ENCODE measurements around the gene TRIM22.

The TRIM22 gene

DNA sequence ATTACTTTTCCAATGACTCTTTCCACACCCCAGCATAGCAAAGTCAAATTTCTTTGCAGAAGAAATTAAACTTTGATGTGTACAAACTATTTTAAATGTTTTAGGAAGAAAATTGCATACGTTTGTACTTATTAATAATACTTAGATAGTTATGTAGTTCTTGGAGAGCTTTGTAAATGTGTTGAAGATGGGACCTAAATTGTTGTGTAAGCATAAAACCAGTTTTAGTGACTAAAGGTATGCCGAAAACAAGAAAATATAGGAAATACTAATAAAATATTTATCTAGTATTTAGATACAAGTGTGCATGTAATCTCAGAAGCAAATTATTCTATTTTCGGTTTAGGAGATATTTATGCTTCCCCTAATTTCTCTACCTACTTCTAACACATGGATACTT, 60.2 kb downstream of the TRIM22 start:
- H3K4me1 ChIP-seq (ENCODE audit: insufficient read depth, low read length) = no peaks in the 10 kb centered on the region

DNA sequence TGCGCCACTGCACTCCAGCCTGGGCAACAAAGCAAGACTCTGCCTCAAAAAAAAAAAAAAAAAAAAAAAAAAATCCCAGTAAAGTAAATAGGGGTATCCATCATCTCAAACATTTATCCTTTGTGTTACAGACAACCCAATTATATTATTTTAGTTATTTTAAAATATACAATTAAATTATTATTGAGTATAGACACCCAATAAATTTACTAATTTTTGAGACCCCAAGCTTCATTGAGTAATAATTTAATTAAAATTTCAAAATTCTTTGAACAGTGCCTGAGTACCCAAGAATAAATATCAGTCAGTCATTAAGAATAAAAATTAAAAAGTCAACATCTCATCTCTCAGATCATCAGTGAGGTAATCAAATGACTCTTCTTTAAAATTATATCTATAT, 64.4 kb downstream of the TRIM22 start, which contains the start of gene OR52N4:
OR52N4 (plus strand) TSS at position 301 of the 400 bp plus-strand sequence. CDS start 498 bp downstream, outside the sequence.
- Histone ChIP-seq H3K9ac (ENCODE audit: low read length) (no peak within 1 kb of the TSS), H3K27ac (ENCODE audit: low read depth, low read length) (no peak within 1 kb of the TSS), H3K36me3 (ENCODE audit: insufficient read depth, low read length) (no peaks in the 10 kb centered on the region), H3K4me3 (ENCODE audit: low read depth in 1 of 2, low read length in 2 of 2) (no peak within 1 kb of the TSS), H3K27me3 (ENCODE audit: control insufficient read depth in 1 of 2, insufficient read depth in 2 of 2, low read length in 2 of 2) (no peaks in the 10 kb centered on the region), H3K4me1 (ENCODE audit: insufficient read depth, low read length) (no peaks in the 10 kb centered on the region), H3K9me3 (ENCODE audit: low read length) (no peaks in the 10 kb centered on the region)

More for the DNA sequence above, 60.2 kb downstream of the TRIM22 start:
- no peaks in the 10 kb centered on the region for H3K27me3 ChIP-seq (ENCODE audit: control insufficient read depth in 1 of 2, insufficient read depth in 2 of 2, low read length in 2 of 2)
- H3K4me3 ChIP-seq (ENCODE audit: low read depth in 1 of 2, low read length in 2 of 2) = no peak overlapping the region
- H3K36me3 ChIP-seq (ENCODE audit: insufficient read depth, low read length) = no peaks in the 10 kb centered on the region
- no peak overlapping the region for H3K27ac ChIP-seq (ENCODE audit: low read depth, low read length)
- no peaks in the 10 kb centered on the region for H3K9me3 ChIP-seq (ENCODE audit: low read length)
- no peak overlapping the region for H3K9ac ChIP-seq (ENCODE audit: low read length)
